Ishikawa (cell line): Measurements from ENCODE around the gene GPR61.

Experiments
- CEBPB ChIP-seq: IDR thresholded peaks from 2 replicates; pipeline ENCODE4 v1.6.1; 2012
- CREB1 ChIP-seq: IDR thresholded peaks from 2 replicates; pipeline ENCODE4 v1.6.1; 2012; ENCODE audit warnings: low read depth
- EGR1 ChIP-seq: IDR thresholded peaks from 2 replicates; pipeline ENCODE4 v1.6.1; 2012
- EP300 ChIP-seq: IDR thresholded peaks from 2 replicates; pipeline ENCODE4 v1.6.1; 2012; ENCODE audit warnings: borderline replicate concordance
- FOXM1 ChIP-seq: IDR thresholded peaks from 2 replicates; pipeline ENCODE4 v1.6.1; 2012; ENCODE audit warnings: low read depth, borderline replicate concordance
- NFIC ChIP-seq: IDR thresholded peaks from 2 replicates; pipeline ENCODE4 v1.6.1; 2012
- RAD21 ChIP-seq: IDR thresholded peaks from 2 replicates; pipeline ENCODE4 v1.6.1; 2012; ENCODE audit warnings: low read depth
- TAF1 ChIP-seq: IDR thresholded peaks from 2 replicates; pipeline ENCODE4 v1.6.1; 2012; ENCODE audit warnings: low read depth, mild to moderate bottlenecking
- TCF12 ChIP-seq: IDR thresholded peaks from 2 replicates; pipeline ENCODE4 v1.6.1; 2012; ENCODE audit warnings: low read depth
- TEAD4 ChIP-seq: IDR thresholded peaks from 2 replicates; pipeline ENCODE4 v1.6.1; 2012
- YY1 ChIP-seq: IDR thresholded peaks from 2 replicates; pipeline ENCODE4 v1.6.1; 2012; ENCODE audit warnings: low read depth
- ZBTB7A ChIP-seq: IDR thresholded peaks from 2 replicates; pipeline ENCODE4 v1.6.1; 2012; ENCODE audit warnings: low read depth
- TF ChIP-seq, protein P1 (sequence below): IDR thresholded peaks from 2 replicates; pipeline ENCODE4 v1.6.1; 2012
- TF ChIP-seq, protein P2 (sequence below): IDR thresholded peaks from 2 replicates; pipeline ENCODE4 v1.6.1; 2012
- TF ChIP-seq, protein P3 (sequence below): IDR thresholded peaks from 2 replicates; pipeline ENCODE4 v1.6.1; 2012; ENCODE audit warnings: low read depth, mild to moderate bottlenecking

Gene GPR61

DNA sequence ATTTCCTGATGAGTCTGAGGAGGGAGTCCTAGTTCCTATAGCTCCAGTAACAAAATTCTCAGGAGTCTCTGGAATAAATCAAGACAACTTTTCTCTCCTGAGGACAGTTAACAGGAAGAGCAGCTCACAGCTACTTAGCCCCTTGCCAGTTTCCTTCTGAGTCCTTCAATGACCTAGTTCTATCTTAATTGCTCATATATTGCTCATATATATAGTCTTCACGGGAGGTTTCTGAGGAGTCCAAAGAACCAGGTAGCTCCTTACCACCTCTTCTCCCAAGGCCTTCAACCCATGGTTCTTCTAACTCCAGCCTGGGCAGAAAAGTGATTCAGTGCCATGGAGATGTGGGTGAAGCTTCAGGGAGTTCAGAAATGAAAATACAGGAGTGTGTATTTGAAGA, 34.7 kb upstream of the GPR61 start:
- no peak for TF ChIP-seq EP300
- TF ChIP-seq, protein P1, sequence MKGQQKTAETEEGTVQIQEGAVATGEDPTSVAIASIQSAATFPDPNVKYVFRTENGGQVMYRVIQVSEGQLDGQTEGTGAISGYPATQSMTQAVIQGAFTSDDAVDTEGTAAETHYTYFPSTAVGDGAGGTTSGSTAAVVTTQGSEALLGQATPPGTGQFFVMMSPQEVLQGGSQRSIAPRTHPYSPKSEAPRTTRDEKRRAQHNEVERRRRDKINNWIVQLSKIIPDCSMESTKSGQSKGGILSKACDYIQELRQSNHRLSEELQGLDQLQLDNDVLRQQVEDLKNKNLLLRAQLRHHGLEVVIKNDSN = no peak
- TF ChIP-seq YY1 = no peak
- TF ChIP-seq RAD21 = no peak
- TF ChIP-seq, protein P2, sequence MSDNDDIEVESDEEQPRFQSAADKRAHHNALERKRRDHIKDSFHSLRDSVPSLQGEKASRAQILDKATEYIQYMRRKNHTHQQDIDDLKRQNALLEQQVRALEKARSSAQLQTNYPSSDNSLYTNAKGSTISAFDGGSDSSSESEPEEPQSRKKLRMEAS = no peak
- TF ChIP-seq FOXM1 = no peak
- TF ChIP-seq TCF12 = no peak
- no peak for TF ChIP-seq TAF1
- TF ChIP-seq TEAD4 = no peak
- no peak for TF ChIP-seq ZBTB7A
- no peak for TF ChIP-seq CEBPB
- no peak for TF ChIP-seq EGR1
- TF ChIP-seq CREB1 = no peak
- no peak for TF ChIP-seq NFIC
- TF ChIP-seq, protein P3, sequence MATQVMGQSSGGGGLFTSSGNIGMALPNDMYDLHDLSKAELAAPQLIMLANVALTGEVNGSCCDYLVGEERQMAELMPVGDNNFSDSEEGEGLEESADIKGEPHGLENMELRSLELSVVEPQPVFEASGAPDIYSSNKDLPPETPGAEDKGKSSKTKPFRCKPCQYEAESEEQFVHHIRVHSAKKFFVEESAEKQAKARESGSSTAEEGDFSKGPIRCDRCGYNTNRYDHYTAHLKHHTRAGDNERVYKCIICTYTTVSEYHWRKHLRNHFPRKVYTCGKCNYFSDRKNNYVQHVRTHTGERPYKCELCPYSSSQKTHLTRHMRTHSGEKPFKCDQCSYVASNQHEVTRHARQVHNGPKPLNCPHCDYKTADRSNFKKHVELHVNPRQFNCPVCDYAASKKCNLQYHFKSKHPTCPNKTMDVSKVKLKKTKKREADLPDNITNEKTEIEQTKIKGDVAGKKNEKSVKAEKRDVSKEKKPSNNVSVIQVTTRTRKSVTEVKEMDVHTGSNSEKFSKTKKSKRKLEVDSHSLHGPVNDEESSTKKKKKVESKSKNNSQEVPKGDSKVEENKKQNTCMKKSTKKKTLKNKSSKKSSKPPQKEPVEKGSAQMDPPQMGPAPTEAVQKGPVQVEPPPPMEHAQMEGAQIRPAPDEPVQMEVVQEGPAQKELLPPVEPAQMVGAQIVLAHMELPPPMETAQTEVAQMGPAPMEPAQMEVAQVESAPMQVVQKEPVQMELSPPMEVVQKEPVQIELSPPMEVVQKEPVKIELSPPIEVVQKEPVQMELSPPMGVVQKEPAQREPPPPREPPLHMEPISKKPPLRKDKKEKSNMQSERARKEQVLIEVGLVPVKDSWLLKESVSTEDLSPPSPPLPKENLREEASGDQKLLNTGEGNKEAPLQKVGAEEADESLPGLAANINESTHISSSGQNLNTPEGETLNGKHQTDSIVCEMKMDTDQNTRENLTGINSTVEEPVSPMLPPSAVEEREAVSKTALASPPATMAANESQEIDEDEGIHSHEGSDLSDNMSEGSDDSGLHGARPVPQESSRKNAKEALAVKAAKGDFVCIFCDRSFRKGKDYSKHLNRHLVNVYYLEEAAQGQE = no peak

DNA sequence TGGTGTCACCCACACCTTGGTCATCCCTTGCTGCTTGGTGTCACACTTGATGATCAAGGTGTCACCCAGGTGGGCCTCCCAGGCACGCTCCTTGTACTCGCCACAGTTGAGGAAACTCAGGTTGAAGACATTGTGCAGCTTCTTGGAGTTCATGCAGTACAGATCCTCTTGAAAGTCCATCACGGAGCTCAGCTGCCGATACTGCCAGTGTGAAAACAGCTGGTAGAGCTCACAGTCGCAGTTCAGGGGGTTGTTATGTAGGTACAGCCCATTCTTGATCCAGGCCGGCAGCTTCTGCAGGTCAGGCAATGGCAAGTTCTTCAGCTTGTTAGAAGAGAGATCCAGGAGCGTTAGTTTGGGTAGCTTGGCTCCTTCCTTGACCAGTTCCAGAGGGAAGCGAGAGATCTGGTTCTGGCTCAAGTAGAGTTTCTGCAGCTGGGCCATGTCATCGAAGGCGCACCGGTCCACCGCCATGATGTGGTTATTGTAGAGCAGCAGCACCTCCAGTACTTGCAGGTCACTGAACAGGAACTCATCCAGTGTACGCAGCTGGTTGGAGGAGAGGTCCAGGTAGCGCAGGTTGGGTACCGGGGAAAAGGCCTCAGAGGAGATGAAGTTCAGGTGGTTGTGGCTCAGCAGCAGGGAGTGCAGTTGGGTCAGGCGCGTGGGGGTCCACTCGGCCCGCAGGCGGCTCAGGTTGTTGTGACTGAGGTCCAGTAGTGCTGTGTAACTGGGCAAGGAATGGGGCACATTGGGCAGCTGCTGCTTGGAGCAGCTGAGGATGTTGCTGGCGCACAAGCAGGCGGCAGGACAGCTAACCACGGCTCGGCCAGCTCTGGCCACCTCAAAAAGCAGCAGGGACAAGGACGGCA, 31.4 kb upstream of the GPR61 start:
- TF ChIP-seq, protein P1 = no peak
- TF ChIP-seq YY1 = no peak
- TF ChIP-seq, protein P2 = no peak
- no peak for TF ChIP-seq EP300
- no peak for TF ChIP-seq EGR1
- TF ChIP-seq ZBTB7A = no peak
- no peak for TF ChIP-seq CREB1
- TF ChIP-seq, protein P3 = no peak
- TF ChIP-seq NFIC = no peak
- TF ChIP-seq TAF1 = no peak

DNA sequence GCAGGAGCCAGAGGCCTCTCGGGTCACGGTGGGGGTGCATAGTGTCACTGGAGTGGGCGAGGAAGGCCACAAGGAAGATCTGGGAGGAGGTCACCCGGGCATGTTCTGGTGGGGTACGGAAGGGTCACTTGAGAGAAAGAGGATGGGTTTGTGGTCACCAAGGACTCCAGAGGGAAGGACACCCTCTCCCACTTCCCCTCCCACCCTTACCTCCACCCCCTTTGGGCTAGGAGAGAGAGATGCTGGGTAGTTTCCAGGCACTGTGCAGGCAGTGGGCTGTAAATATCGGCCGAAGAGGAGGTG, 30.8 kb upstream of the GPR61 start:
- TF ChIP-seq ZBTB7A (no peak), YY1 (no peak), EP300 (no peak)

DNA sequence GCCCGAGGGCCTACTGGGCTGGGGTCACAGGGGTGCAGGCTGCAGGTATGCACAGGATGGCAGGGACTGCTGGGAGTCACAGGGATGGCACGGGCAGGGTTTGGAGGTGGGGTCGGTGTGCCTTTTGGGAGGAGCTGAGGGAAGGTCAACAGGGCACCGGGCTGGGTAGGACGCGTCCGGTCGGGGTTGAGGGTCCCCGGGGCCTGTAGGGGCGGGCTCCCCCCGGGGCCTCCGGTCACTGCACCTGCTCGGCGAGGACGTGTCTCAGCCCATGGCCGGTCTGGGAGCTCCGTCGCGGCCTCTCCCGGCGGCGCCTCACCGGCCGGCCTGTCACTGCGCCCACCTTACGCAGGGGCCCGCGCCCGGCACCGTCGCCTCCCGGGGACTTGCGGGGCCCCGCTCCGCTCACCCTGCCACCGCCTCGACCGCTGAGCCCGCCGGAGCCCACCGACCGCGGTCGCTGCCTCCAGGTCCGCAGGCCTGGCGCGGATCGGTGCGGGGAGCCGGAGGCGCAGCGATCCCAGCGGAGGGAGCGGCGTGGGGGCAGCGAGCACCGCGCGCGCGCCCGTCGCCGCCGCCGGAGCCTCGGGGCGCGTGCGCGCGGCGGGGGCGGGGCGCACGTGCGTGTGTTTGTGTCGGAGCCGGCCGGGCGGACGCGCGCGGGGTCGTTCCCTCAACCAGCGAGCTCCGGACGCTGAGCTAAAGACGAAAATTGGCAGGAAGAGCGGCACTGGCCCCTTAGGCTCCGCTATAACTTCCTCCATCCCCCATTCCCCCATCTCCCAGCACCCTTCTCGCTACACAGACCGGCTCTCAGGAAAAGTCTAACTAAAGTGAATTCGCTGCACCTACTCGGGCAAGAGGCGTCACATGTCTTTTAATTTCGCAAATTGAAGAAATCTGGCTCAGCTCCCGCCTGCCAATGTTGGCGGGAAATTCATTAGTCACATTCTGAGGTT, 30.2 kb upstream of the GPR61 start, which contains the start of gene AMIGO1:
Gene AMIGO1 (minus strand): TSS at position 552 of the 959 bp plus-strand sequence. CDS start 815 bp downstream, outside the sequence.
- TF ChIP-seq FOXM1 (no peak), EP300 (no peak), NFIC (no peak), EGR1 (no peak), CREB1 (no peak), CEBPB (no peak), YY1 (no peak), TEAD4 (no peak), TAF1 (no peak), RAD21 (no peak), ZBTB7A (peak; percentile 64; the same call in 1 of the 2 replicates)
- TF ChIP-seq, protein P3 = no peak
- TF ChIP-seq, protein P2 = peak; percentile 65
